Suppressor macrophage treated with lipopolysaccharide for 4 hours (primary cell): ENCODE data around the gene GASK1A.

Source experiments
- DNase-seq: peaks from one replicate; pipeline ENCODE4 v3.0.0-alpha.2; 2020

GASK1A gene

DNA sequence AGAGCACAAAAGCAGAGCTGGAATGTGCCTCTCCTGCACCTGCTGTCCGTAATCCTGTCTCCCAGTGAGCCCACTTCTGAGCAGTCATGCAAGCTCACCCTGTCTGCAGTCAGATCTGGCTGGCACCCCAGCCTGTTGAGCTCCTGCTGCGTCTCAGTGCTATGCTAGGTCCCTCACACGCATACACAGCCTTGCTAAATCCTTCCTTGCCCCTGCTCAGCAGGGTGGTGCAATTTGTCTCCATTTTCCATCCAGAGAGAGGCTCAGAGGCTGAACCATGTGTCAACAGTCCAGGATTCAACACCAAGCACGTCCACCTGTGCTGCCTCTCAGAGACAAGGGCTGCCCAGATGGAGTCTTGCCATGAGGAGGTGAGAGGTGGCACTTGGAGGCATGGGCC is 115.7 kb downstream of the GASK1A start:
- no peak for DNase-seq

DNA sequence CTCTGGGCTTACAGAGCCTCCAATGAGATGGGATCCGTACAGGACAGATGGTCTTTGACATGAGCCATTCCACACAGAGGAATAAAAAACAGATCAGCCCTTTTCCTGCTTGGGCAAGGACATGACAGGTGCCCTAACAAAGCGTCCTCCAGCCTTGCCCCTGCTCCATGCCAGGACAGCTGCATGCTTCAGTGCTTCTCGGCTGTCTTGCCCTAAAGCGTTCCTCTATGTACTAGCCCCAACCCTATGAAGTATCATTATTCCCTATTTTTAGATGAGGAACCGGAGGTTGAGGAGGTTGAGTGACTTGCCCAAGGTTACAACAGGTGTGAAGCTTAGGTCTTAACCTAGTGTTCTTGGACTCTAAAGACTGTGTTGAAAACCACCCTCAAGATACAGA is 116.3 kb downstream of the GASK1A start:
- DNase-seq = no peak

DNA sequence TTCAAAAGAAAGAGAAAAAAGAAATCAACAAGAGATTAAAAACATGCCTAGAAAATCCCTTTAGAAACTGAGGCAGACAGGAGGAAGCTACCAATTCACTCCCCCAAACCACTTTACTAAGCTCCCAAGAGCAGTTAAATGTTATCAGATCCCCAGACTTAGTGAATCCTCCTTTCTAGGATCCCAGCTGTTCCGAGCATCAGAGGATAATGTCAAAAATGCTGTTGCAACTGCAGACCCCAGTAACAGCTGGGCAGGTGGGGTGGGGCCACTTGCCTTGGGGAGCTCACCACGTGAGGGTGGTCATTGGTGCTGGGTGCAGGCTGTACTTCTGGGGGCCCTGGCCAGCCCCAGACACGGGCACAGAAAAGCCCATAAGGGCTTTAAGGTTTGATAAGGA is 117.7 kb downstream of the GASK1A start:
- no peak for DNase-seq

DNA sequence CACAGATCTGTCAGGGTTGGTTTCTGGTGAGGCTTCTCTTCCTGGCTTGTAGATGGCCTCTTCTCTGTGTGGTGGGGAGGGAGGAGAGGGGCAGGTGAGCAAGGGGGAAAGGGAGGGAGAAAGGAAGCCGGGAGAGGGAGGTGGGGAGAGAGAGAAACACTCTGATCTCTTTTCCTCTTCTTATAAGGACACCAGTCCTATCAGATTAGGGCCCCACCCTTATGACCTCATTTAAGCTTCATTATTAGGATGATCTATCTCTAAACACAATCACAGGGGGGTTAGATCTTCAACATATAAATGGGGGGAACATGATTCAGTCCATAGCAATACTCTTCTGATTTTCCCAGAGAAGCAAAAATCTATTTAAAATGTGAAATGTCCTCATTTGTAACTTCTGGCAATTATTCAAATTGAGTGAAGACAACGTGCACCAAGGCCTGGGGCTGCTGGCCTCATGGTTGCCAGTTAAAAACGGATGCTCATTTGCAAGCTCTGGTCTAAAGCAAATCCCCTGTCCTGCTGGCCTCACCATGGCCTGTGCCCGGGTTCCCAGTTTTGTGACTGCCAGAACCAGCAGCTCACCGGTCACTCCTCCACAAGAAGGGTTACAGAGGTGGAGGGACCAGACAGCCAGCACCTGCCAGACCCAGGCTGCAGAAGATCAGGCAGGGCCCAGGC is 118.4 kb downstream of the GASK1A start:
- DNase-seq = no peak

DNA sequence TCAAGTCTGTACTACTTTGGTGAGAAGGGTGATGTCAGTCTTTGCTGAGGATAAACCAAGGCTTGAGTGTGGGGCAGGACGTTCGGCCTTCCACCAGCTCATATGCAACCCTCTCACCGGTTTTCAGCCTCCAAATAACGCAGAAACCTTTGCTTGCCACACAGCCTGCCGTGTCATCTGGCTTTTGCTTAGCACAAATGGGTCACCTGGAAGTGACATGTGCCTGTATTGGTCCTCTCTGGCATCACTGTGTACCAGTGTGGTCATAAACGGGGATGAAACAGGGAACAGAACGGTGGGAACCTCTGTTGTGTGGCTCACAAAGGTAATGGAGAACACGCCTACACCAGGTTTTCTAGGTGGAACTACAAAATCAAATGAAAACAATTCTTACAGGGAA is 119.7 kb downstream of the GASK1A start:
- DNase-seq = no peak

DNA sequence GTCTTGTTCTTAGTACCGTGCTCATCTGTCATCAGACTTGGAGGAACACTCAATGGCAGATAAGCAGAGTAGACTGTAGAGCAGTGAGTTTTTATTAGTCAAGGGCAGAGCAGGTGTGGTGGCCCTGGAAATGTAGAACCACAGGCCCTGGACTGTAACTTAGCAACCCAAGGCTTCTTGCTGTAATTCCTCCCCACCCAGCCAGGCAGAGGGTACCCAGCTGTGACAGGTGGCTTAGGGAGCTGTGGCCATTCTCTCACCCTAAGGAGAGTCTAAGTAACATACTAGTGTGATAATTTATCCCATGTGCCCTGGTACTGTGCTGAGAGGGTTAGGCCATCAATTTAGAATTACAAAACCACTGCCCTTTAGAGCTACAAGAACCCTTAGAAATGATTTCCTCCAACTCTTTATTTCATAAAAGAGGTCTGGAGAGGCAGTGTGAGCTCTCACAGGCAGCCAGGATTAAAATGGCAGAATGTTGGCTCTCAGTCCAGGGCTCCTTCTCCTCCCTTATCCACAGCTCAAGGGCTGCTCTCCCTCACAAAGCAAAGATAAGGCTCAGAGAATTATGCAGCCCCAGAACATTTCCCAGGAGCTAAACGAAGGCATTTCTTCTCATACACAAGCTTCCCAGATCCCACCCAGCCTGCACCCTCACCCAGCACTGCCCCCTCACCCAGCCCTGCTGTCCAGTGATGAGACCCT is 123.8 kb downstream of the GASK1A start:
- no peak for DNase-seq

GRCh38 chr3:43104039-43104438 is 124.9 kb downstream of the GASK1A start:
- no peak for DNase-seq

DNA sequence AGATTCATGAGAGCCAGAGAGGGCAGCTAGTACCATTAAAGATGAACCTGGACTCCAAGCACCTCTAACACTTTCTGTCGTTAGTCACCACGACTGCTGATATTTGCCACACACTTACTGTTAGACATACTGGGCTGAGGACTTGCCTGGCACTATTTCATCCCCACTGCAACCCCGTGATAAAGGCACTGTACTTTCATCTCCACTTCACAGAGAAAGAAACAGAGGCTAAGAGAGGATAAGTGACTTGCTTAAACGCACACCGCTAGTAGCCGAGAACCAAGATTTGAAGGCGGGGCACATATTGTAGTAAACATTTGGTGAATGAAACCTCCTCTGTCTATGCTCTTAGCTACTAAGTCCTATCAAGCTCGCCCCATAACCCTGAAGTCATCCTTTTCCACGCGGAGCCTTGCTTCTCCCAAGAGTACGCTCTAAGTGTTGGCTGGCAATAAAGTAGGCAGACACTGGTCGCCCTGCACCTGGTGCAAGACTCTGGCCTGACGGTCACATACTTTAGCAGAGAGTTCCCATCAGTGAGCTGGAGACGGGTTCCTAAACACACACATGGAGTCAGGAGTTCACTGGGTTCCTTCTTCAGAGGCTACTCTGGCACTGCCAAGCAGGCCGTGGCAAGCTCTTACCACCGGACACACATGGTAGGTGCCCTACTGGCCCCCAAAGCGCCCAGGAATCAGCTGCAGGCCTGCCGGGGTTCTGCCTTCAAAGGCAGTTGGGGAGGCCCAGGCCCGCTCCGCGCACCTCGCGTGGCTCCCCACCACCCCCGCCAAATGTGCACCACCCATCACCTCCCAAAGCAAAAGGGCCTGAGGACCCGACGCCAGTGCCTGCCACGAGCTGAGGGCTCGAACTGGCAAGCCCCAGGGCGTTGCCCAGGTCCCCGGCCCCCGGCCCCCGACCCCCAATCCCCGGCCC is 125.8 kb downstream of the GASK1A start:
- no peak for DNase-seq

- DNase-seq = peak; percentile 93
These were observed 126.6 kb downstream of the GASK1A start, which contains the start of gene POMGNT2 for GRCh38 chr3:43105596-43106292. Gene POMGNT2 (minus strand): TSS chr3:43106079. CDS start chr3:43081431, 24,648 bp downstream.

GRCh38 chr3:43106293-43106628 is 127.2 kb downstream of the GASK1A start:
- no peak for DNase-seq
